ENCODE results near the gene ACSF2.
"Not testable (repeated sequence)": the region's sequence is repeated elsewhere in the genome, so short reads cannot be mapped to it uniquely, and the experiment has no call there.

ACSF2 gene, protein sequence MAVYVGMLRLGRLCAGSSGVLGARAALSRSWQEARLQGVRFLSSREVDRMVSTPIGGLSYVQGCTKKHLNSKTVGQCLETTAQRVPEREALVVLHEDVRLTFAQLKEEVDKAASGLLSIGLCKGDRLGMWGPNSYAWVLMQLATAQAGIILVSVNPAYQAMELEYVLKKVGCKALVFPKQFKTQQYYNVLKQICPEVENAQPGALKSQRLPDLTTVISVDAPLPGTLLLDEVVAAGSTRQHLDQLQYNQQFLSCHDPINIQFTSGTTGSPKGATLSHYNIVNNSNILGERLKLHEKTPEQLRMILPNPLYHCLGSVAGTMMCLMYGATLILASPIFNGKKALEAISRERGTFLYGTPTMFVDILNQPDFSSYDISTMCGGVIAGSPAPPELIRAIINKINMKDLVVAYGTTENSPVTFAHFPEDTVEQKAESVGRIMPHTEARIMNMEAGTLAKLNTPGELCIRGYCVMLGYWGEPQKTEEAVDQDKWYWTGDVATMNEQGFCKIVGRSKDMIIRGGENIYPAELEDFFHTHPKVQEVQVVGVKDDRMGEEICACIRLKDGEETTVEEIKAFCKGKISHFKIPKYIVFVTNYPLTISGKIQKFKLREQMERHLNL

GRCh38 chr17:50425682-50426471 is at the start of gene ACSF2:
TSS of gene ACSF2 (plus strand) at chr17:50426218. CDS start at chr17:50426262, 44 bp downstream.
- no peak for DNase-seq

GRCh38 chr17:50379351-50380132 is 46.5 kb upstream of the ACSF2 start:
- no peak for DNase-seq

GRCh38 chr17:50380369-50381259 is 45.4 kb upstream of the ACSF2 start:
- DNase-seq, result no peak

- no peak for DNase-seq
Observed at GRCh38 chr17:50381260-50381815, 44.7 kb upstream of the ACSF2 start.

DNA sequence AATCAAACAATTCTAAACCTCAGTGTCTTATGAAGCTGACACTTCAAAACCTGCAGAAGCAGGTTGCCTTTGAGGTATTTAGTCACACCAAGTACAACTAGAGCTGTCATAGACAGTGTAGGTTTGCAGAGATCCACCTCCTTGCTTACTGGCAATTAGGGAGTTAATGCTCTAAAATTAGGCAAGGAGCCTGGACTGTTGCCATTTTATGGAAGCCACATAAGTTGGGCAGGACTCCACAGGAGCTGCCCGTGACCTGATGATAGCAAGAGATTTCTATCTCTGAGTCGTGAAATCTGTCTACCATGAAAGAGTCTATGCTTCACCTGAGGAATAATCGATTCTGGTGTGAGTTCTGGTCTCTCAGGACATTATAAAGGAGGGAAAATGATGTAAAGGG is 44.1 kb upstream of the ACSF2 start:
- DNase-seq, result no peak

- no peak for DNase-seq
Observed at GRCh38 chr17:50382931-50383330, 43.1 kb upstream of the ACSF2 start.

DNA sequence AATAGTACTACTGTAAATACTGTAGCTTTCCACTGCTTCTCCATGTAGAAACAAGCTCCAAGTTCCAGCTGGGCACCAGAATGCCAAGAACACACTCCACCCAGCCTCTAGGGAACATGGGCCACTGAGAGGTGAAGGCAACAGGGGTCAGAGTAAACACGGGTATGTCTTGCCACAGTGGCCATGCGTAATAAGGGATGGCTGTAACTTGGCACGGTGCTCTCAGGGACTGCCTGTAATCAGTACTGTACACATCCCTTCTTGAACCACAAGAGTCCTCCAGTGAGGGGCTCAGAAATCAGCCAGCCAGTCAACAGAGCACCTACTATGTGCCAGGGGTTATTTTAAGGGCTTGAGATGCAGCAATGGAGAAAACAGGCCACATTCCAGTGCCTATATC is 39.5 kb upstream of the ACSF2 start:
- no peak for DNase-seq

- DNase-seq, result no peak
Observed at GRCh38 chr17:50388728-50389127, 37.3 kb upstream of the ACSF2 start.

DNA sequence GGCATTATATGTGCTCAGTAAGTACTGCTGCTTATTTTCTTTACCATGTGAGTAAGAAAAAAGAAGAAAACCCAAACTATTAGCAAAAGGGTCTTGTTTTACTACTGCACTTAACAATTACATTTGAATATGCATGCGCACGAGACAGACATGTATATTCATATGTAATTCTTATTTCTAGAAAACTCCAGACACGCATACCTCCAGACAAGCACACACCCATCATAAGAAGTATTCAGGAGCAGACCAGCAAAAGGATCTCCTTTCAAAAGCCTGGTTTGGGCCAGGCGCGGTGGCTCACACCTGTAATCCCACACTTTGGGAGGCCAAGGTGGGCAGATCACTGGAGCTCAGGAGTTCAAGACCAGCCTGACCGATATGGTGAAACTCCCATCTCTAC is 36.5 kb upstream of the ACSF2 start:
- DNase-seq, result no peak

GRCh38 chr17:50392621-50393020 is 33.4 kb upstream of the ACSF2 start:
- no peak for DNase-seq

DNA sequence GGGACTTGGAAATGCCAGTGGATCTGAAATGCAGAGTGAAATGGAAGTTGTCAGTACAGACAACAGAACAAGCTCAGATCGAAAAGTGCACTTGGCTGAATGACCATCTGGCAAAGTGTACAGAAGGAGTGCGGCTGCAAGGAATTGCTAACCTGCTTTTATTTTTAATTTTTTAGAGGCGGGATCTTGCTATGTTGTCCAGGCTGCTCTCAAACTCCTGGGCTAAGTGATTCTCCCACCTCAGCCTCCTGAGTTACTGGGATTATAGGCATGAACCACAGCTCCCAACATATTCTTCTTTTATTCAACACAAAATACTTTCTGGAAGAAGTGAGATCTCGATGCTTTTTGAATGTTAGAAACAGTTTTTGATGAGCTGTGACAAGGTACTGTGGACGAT is 32.3 kb upstream of the ACSF2 start:
- DNase-seq, result no peak

DNA sequence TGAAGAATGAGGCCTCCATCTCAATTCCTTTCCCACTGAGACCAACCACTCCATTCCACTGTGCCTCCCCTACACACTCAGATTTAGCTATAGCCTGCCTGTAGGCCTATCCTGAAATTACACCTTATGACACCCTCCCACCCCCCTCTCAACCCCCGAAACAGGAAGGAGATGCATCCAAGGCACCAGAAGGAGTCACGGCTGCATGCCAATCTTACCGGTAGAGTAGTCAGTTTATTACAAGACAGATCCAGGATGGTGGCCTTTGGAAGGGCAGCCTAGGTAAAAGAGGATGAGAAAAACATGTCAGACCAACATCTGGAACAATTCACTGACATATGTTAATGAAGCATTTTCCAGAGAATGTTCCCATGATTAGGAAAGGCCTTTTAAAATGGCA is 31.3 kb upstream of the ACSF2 start:
- no peak for DNase-seq

GRCh38 chr17:50396261-50397110 is 29.5 kb upstream of the ACSF2 start:
- DNase-seq, result no peak

GRCh38 chr17:50397111-50397918 is 28.7 kb upstream of the ACSF2 start, which contains the start of gene LRRC59:
TSS of gene LRRC59 (minus strand) at chr17:50397523. CDS start at chr17:50397317, 206 bp downstream.
- DNase-seq, result peak; percentile 43

- no peak for DNase-seq
Observed at GRCh38 chr17:50397919-50398285, 28.1 kb upstream of the ACSF2 start.

DNA sequence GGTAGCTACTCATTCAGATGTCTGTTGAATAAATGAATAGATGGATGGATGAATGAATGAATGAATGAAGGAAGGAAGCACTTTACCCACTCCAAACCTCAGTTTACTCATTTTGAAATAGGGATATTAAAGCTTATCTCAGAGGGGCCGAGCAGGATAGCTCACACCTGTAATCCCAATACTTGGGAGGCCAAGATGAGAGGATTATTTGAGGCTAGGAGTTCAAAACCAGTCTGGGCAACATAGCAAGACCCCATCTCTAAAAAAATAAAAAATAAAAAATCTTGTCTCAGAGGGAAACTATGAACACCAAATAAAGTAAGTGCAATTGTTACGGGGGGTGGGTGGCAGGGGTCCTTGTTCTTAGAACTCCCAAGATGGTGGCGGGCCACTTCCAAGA is 27.3 kb upstream of the ACSF2 start:
- not testable (repeated sequence) for DNase-seq

- DNase-seq, result not testable (repeated sequence)
Observed at GRCh38 chr17:50399591-50399990, 26.4 kb upstream of the ACSF2 start.

DNA sequence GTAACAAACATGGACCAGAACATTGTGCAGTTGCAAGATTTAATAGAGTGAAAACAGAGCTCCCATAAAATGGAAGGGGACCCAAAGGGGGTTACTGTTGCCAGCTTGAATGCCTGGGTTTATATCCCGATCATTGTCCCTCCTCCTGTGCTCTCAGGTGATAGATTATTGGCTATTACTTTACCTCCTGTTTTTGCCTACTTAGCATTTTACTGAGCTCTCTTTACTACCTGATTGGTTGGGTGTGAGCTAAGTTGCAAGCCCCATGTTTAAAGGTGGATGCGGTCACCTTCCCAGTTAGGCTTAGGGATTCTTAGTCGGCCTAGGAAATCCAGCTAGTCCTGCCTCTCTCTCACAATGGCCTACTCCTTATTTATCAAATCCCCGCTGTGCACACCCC is 20.7 kb upstream of the ACSF2 start:
- not testable (repeated sequence) for DNase-seq

- no peak for DNase-seq
Observed at GRCh38 chr17:50406578-50406977, 19.4 kb upstream of the ACSF2 start.

GRCh38 chr17:50407921-50408320 is 18.1 kb upstream of the ACSF2 start:
- DNase-seq, result no peak
